ENCODE results near the gene TMEM86B.
"Not testable (repeated sequence)": the region's sequence is repeated elsewhere in the genome, so short reads cannot be mapped to it uniquely, and the experiment has no call there.

The TMEM86B gene

DNA sequence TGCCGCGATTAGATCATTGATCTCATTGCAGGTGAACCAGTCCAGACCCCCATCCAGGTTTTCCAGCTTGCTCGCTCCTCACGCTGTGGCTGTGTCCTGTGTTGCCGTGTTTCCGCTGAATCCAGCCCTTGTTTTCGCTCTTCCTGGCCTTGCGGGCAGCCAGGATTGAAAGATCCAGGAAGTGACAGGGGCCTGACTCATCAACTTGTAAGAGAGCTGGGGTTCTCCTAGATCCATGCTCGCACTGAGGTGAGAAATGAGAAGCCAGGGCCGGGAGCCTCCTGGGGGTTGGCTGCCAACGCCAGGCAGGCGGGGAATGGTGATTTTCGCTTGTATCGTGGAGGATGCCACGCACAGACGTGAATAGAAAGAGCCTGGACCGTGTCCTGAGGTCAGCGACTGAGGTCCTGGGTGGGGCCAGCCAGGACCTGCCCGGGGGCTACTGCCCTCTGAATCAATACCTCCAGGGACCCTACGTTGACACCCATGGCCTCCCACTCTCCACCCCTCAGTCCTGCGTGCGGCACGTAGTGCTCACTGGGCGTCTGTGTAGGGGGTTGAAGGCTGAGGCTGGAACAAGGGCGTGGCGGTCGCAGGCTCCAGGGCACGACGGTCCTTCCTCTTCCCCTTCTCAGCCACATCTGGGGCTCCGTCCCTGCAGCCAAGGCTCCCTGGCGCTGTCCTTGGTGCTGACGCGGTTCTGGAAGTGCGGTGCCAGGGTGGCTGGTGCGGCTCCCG, 11.9 kb downstream of the TMEM86B start:
- DNase-seq = peak; percentile 81

DNA sequence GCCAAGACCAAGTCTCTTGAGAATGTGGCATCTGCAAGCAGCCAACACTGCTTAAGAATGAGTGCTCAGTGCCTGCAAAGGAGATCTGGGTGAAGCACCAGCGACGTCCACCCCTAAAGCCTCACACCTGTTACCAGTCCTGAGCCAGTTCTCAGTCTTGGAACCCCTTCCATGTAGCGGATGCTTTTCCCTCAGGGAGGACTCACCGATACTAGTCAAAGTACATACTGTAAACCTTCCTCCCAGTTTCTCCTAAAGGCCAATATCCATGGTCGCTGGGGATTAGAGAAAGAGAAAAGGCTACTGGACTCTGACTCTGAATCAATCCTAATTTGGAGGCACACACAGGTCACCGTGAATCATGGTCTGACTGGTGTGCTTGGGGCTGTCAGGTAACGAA, 15.0 kb downstream of the TMEM86B start:
- no peak for DNase-seq

GRCh38 chr19:55212447-55212846, 16.1 kb downstream of the TMEM86B start:
- DNase-seq = no peak

DNA sequence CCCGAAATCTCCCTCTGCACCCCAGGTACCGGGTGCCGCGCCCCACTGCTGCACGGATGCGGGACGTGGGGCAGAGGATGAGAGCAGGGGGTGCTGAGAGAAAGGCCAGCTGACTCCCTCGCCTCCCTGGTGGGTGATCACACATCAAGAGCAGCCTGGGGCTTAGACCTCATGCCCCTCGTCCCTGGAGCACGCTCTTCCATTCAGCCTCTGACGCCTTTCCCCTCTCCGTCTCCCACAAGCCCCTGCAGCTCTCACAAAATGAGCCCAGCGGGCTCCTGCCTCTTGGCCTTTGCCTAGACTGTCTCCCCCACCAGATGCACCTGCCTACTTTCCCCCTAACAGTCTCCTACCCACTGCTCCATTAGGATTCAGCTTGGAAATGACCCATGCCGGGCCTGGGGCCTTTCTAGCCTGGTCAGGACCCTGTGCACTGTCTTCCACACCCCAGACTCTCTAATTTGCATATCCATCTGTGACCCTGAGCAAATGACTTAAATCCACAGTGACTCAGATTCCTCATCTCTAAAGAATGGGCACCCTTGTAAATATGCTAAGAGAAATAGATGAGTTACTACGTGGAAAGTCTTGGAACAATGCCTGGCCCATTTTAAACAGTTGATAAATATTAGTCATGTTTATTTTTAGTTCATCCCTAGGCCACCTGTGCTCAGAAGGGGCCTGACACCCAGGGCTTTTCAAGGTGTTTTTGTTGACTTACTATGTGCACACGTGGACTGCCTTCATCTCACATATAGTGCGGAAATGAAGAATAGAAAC, 18.7 kb downstream of the TMEM86B start:
- DNase-seq = no peak

- no peak for DNase-seq
These were observed 19.5 kb downstream of the TMEM86B start, which contains the start of gene PTPRH for GRCh38 chr19:55208880-55209692. Gene PTPRH (minus strand): TSS chr19:55209501. CDS start chr19:55209433, 68 bp downstream.

- peak; percentile 67 for DNase-seq
These were observed 21.7 kb downstream of the TMEM86B start for GRCh38 chr19:55206664-55207500.

GRCh38 chr19:55202199-55202598, 26.4 kb downstream of the TMEM86B start:
- not testable (repeated sequence) for DNase-seq

GRCh38 chr19:55199620-55200204, 28.9 kb downstream of the TMEM86B start:
- no peak for DNase-seq

- no peak for DNase-seq
These were observed 29.9 kb downstream of the TMEM86B start for GRCh38 chr19:55198651-55199050.

DNA sequence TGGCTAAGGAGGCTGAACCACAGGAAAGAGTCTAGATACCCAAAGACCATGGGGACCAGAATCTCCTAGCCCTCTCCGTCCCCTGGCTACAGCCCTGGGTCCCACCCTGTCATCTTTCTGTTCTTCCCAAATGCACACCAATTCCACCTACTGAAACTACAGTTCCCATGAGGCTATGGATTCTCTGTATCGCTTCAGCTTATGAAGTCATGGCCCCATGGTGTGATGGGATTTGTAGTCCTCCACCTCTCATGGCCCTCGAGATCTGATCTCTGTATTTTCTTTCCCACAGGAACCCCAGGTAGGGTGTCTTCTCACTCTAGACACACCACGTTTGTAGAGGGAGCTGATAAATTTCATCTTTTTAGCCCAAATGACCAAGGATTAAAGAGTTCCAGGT, 31.0 kb downstream of the TMEM86B start:
- DNase-seq = no peak

- no peak for DNase-seq
These were observed 31.8 kb downstream of the TMEM86B start for GRCh38 chr19:55196803-55197202.

- no peak for DNase-seq
These were observed 35.1 kb downstream of the TMEM86B start for GRCh38 chr19:55193481-55193880.

DNA sequence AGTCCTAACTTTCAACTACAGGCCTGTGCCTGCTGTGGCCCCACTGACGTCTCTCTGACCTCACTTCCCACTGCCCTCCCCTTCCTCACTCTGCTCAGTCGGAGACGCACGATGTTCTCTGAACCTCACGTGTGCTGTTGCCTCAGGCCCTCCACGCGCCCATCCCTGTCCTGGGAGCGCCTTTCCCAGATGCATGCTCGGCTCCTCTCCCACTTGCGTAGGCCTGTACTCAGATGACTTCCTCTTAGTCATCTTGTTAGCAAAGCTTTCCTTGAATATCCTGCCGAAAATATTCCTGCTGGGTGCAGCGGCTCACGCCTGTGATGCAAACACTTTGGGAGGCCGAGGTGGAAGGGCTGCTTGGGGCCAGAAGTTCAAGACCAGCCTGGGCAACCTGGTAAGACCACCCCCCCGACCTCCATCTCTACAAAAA, 39.1 kb downstream of the TMEM86B start:
- no peak for DNase-seq

- no peak for DNase-seq
These were observed 39.9 kb downstream of the TMEM86B start for GRCh38 chr19:55188625-55189024.

DNA sequence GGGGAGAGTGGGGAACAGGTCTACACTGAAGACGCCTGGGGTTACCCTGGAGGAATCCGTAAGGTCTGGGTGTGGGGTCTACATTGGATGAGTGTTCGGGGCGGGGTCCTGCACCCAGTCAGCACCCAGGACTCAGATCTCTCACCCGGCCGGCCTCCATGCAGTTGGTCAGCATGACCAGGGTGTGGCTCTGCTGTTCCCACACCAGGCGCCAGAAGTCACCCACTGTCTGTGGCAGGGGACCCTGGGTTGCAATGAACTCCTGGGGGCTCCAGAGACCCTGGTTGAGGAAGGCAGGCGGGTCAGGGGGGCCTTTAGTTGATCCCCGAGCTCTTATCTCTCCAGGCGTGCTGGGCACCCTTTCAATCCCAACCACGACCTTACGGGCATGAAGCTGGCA, 42.5 kb downstream of the TMEM86B start:
- DNase-seq = no peak

GRCh38 chr19:55181740-55182139, 46.8 kb downstream of the TMEM86B start:
- no peak for DNase-seq

GRCh38 chr19:55179606-55180484, 48.7 kb downstream of the TMEM86B start, which contains the start of gene SYT5:
Gene SYT5 (minus strand): TSS chr19:55180289. CDS start chr19:55179041, 1,248 bp downstream.
- no peak for DNase-seq

DNA sequence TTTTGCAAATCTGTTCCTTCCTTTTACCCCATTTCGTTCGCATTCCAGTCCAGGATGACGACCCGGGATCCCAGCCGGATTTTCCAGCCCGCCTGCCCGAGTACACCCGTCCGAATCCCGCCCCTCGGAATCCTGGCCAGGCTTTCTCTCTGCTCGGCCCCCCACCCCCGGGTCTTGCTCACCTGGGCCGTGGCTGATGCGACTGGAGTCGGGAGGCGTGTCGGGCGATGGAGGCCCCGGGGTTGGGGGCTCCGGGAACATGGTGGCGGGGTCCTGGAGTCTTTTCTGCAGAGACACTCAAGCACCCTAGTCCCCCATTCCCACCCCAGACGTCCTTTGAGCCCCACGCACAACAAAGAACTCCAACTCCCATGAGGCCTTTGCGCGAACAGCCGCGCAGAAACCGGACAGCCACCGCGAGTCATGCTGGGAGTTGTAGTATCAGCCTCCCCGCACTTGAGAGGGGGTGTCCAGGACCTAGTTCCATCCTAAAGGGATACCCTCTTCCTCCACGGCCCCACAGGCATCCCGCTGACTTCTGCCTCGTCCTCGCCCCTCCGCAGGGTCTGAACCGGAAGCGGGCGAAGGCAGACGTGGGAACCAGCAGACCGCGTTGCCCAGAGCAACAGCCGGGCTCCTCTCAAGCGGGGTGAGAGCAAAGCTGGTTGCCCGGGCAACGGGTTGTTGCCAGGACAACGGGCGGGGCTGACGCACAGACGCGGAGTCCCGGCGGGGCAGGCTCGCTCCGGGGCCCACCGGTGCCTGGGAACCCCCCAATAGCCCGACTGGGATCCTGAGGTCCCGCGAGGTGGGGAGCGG, 49.6 kb downstream of the TMEM86B start:
- DNase-seq = peak; percentile 79

Data from right forelimb (tissue), 1 donor.